Panc1 (cell line): ENCODE results near the gene VAPA. TPM values are rescaled to one million over a fixed set of nuclear protein-coding genes. Genes with fewer than 3 reads are reported as not detected.

Source experiments
- ATAC-seq: fragments of 200-7000 bp; cut with Tn5 transposase; 2 replicates; pipeline ENCODE4 v1.9.1; 2020; ENCODE audit warnings: mild to moderate bottlenecking, moderate library complexity
- BruUV-seq: library from RNA; stranded (reverse); fragments of 400-500 nt; replicated peaks from 2 replicates; lab custom pipeline; 2021; lab: Mats Ljungman, UMichigan
- CTCF ChIA-PET: fragments of 300-600 bp; sonication (Branson Sonifier 250); formaldehyde crosslinking; loops from one replicate; lab custom pipeline; 2022; ENCODE audit warnings: antibody characterized with exemption; lab: Charles Lee
- POLR2A ChIA-PET: fragments of 300-600 bp; sonication (Branson Sonifier 250); formaldehyde crosslinking; loops from one replicate; lab custom pipeline; 2022; ENCODE audit warnings: antibody characterized with exemption; lab: Charles Lee
- DNase-seq: peaks from one replicate; pipeline ENCODE4 v3.0.0-alpha.2; 2010; ENCODE audit warnings: low read depth, low spot score
- H3K27ac ChIP-seq: 2 replicates; pipeline ENCODE4 v1.5.1; 2011; ENCODE audit warnings: mild to moderate bottlenecking, low read length, inconsistent platforms
- H3K27me3 ChIP-seq: fragments of 200-500 bp; sonication (Bioruptor generic); 2 replicates; pipeline ENCODE4 v1.6.0; 2014; ENCODE audit warnings: low read length, inconsistent platforms; ENCODE audit not compliant: control insufficient read depth, insufficient read depth
- H3K36me3 ChIP-seq: fragments of 200-500 bp; sonication (Bioruptor generic); 2 replicates; pipeline ENCODE4 v1.5.1; 2014; ENCODE audit warnings: inconsistent platforms, mild to moderate bottlenecking, low read length, moderate library complexity; ENCODE audit not compliant: control insufficient read depth, insufficient read depth
- H3K4me1 ChIP-seq: 2 replicates; pipeline ENCODE4 v1.5.1; 2011; ENCODE audit warnings: inconsistent platforms, mild to moderate bottlenecking, low read length, moderate library complexity; ENCODE audit not compliant: control insufficient read depth, insufficient read depth
- H3K4me3 ChIP-seq, 2 experiments: 2 replicates each; pipeline ENCODE4 v1.5.1; 2011 to 2012; ENCODE audit warnings: low read depth in 2 of 2, low read length in 2 of 2, mild to moderate bottlenecking in 2 of 2, inconsistent platforms in 1 of 2, moderate library complexity in 1 of 2
- H3K9me3 ChIP-seq: fragments of 200-500 bp; sonication (Bioruptor generic); 2 replicates; pipeline ENCODE4 v1.5.1; 2014; ENCODE audit warnings: low read depth, mild to moderate bottlenecking, inconsistent platforms, low read length, moderate library complexity; ENCODE audit not compliant: control insufficient read depth, insufficient read depth
- POLR2AphosphoS5 ChIP-seq: IDR thresholded peaks from 2 replicates; pipeline ENCODE4 v1.6.1; 2012; ENCODE audit warnings: mild to moderate bottlenecking, low read depth, low read length, moderate library complexity
- SIN3A ChIP-seq: IDR thresholded peaks from 2 replicates; pipeline ENCODE4 v1.6.1; 2012; ENCODE audit warnings: low read depth, mild to moderate bottlenecking, low read length, moderate library complexity, borderline replicate concordance; ENCODE audit not compliant: insufficient read depth
- TCF7L2 ChIP-seq: IDR thresholded peaks from 2 replicates; pipeline ENCODE4 v1.6.1; 2011; ENCODE audit warnings: mild to moderate bottlenecking, low read depth, low read length, inconsistent platforms
- in situ Hi-C: cut with HindIII; loops from 2 replicates; pipeline ENCODE4 v1.10.0; 2016; ENCODE audit warnings: low sequenced_read_pairs, low pct_unique_long_range_greater_than_20kb
- intact Hi-C: fragments of 100-400 bp; cut with micrococcal nuclease; formaldehyde crosslinking; loops from one replicate; pipeline ENCODE4 v1.10.0; 2022; ENCODE audit not compliant: unreplicated experiment
- total RNA-seq: library from RNA; stranded (reverse); gene quantifications from one replicate; pipeline ENCODE4 v1.2.1, GENCODE V29; 2021; ENCODE audit not compliant: unreplicated experiment
- TF ChIP-seq, protein P1 (sequence below): fragments of 450-650 bp; IDR thresholded peaks from 2 replicates; pipeline ENCODE4 v1.5.1; 2017; ENCODE audit warnings: mild to moderate bottlenecking
- TF ChIP-seq, protein P2 (sequence below), 2 experiments: IDR thresholded peaks; 2 replicates each; pipeline ENCODE4 v1.6.1; 2011 to 2012; ENCODE audit warnings: low read depth in 2 of 2, control low read depth in 1 of 2, low read length in 1 of 2, mild to moderate bottlenecking in 1 of 2, moderate library complexity in 1 of 2; ENCODE audit not compliant: insufficient read depth in 1 of 2

Gene VAPA
- total RNA-seq, 1 experiment from 2014 or later, result 228 TPM

DNA sequence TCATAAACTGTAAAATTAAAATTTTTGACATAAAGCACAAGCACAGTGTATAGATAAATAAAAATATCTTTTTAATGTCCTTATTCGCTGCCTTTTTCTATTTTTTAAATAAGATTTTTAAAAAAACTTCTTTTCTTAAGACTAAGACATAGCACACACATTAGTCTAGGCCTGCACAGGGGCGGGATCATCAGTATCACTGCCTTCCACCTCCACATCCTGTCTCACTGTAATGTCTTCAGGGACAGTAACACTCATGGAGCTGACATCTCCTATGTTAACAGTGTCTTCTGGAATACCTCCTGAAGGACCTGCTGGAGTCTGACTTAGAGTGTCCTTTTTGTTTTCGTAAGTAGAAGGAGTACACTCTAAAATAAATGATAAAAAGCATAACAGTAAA lies 33.0 kb downstream of the VAPA start:
- ChIA-PET CTCF (interaction anchor here (0.6 kb wide), 1 partner anchor 1316 kb away, joined by 4 read pairs; no protein-coding TSS in a partner anchor), POLR2A (no interaction called here)
- intact Hi-C loops, result no loop called here
- Histone ChIP-seq H3K4me3 (no peak overlapping the region), H3K4me1 (no peaks in the 10 kb centered on the region), H3K27ac (no peak overlapping the region), H3K9me3 (no peaks in the 10 kb centered on the region), H3K27me3 (no peaks in the 10 kb centered on the region), H3K36me3 (peaks cover 19% of the 10 kb centered on the region)
- TF ChIP-seq, protein P1, sequence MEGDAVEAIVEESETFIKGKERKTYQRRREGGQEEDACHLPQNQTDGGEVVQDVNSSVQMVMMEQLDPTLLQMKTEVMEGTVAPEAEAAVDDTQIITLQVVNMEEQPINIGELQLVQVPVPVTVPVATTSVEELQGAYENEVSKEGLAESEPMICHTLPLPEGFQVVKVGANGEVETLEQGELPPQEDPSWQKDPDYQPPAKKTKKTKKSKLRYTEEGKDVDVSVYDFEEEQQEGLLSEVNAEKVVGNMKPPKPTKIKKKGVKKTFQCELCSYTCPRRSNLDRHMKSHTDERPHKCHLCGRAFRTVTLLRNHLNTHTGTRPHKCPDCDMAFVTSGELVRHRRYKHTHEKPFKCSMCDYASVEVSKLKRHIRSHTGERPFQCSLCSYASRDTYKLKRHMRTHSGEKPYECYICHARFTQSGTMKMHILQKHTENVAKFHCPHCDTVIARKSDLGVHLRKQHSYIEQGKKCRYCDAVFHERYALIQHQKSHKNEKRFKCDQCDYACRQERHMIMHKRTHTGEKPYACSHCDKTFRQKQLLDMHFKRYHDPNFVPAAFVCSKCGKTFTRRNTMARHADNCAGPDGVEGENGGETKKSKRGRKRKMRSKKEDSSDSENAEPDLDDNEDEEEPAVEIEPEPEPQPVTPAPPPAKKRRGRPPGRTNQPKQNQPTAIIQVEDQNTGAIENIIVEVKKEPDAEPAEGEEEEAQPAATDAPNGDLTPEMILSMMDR, result no peak
- no peak for TF ChIP-seq POLR2AphosphoS5
- TF ChIP-seq SIN3A, result no peak
- no peak for TF ChIP-seq TCF7L2
- TF ChIP-seq, protein P2, sequence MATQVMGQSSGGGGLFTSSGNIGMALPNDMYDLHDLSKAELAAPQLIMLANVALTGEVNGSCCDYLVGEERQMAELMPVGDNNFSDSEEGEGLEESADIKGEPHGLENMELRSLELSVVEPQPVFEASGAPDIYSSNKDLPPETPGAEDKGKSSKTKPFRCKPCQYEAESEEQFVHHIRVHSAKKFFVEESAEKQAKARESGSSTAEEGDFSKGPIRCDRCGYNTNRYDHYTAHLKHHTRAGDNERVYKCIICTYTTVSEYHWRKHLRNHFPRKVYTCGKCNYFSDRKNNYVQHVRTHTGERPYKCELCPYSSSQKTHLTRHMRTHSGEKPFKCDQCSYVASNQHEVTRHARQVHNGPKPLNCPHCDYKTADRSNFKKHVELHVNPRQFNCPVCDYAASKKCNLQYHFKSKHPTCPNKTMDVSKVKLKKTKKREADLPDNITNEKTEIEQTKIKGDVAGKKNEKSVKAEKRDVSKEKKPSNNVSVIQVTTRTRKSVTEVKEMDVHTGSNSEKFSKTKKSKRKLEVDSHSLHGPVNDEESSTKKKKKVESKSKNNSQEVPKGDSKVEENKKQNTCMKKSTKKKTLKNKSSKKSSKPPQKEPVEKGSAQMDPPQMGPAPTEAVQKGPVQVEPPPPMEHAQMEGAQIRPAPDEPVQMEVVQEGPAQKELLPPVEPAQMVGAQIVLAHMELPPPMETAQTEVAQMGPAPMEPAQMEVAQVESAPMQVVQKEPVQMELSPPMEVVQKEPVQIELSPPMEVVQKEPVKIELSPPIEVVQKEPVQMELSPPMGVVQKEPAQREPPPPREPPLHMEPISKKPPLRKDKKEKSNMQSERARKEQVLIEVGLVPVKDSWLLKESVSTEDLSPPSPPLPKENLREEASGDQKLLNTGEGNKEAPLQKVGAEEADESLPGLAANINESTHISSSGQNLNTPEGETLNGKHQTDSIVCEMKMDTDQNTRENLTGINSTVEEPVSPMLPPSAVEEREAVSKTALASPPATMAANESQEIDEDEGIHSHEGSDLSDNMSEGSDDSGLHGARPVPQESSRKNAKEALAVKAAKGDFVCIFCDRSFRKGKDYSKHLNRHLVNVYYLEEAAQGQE (IDR thresholded peaks at IDR 0.05; ENCODE audit: insufficient read depth in 1 of 2, low read depth in 2 of 2, low read length in 1 of 2), result no peak
- DNase-seq (no peak), ATAC-seq (no peak)
- in situ Hi-C loops, result no loop called here
- BruUV-seq, result no TSS peak

DNA sequence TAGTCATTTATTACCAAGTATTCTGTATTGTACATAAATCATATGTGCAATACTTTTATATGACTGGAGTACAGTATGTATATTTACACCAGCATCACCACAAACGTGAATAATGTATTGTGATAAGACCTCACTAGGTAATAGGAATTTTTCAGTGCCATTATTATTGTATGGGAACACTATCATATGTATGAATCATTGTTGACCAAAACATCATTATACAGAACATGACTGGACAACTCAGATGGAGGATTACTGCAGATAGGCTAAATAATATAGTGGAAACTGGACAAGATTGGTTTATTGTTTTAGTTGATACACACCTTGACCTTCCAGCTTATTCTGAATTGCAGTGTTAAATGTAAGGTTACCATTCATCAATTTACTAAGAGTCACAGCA lies 33.4 kb downstream of the VAPA start:
- in situ Hi-C loops, result no loop called here
- Histone ChIP-seq H3K27ac (no peak overlapping the region), H3K36me3 (peaks cover 15% of the 10 kb centered on the region), H3K4me3 (no peak overlapping the region), H3K27me3 (no peaks in the 10 kb centered on the region), H3K9me3 (no peaks in the 10 kb centered on the region), H3K4me1 (no peaks in the 10 kb centered on the region)
- intact Hi-C loops, result no loop called here
- no TSS peak for BruUV-seq
- ChIA-PET CTCF (no interaction called here), POLR2A (no interaction called here)
- DNase-seq (no peak), ATAC-seq (no peak)
- TF ChIP-seq, protein P1, result no peak
- TF ChIP-seq SIN3A (no peak), TCF7L2 (no peak), POLR2AphosphoS5 (no peak)
- TF ChIP-seq, protein P2 (IDR thresholded peaks at IDR 0.05; ENCODE audit: insufficient read depth in 1 of 2, low read depth in 2 of 2, low read length in 1 of 2), result no peak
